ENCODE data around the gene ZFYVE1. TPM values are rescaled to one million over a fixed set of nuclear protein-coding genes. Genes with fewer than 3 reads are reported as not detected.
"Not testable (repeated sequence)": the region's sequence is repeated elsewhere in the genome, so short reads cannot be mapped to it uniquely, and the experiment has no call there.

The ZFYVE1 gene
- total and polyA plus RNA-seq, 12 donors = 4.9 to 19.5 (median 13.8) TPM

- WGBS, 2 donors = 70 to 91% methylated on average over 2 of the region's 2 CpGs
- ATAC-seq = no peak
- peaks cover 0 to 16% (median 5%) of the 10 kb centered on the region in 9 donors for H3K4me1 ChIP-seq
- no peak overlapping the region for H3K27ac ChIP-seq
- H3K36me3 ChIP-seq = peaks cover 0 to 82% (median 9%) of the 10 kb centered on the region in 9 donors
- H3K27me3 ChIP-seq = no peaks in the 10 kb centered on the region
- TF ChIP-seq, protein P1, sequence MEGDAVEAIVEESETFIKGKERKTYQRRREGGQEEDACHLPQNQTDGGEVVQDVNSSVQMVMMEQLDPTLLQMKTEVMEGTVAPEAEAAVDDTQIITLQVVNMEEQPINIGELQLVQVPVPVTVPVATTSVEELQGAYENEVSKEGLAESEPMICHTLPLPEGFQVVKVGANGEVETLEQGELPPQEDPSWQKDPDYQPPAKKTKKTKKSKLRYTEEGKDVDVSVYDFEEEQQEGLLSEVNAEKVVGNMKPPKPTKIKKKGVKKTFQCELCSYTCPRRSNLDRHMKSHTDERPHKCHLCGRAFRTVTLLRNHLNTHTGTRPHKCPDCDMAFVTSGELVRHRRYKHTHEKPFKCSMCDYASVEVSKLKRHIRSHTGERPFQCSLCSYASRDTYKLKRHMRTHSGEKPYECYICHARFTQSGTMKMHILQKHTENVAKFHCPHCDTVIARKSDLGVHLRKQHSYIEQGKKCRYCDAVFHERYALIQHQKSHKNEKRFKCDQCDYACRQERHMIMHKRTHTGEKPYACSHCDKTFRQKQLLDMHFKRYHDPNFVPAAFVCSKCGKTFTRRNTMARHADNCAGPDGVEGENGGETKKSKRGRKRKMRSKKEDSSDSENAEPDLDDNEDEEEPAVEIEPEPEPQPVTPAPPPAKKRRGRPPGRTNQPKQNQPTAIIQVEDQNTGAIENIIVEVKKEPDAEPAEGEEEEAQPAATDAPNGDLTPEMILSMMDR (IDR thresholded peaks at IDR 0.05) = no peak
- no peak overlapping the region for H3K4me3 ChIP-seq
- intact Hi-C loops (cut with DNase I) = no loop called here
- no peak for DNase-seq
- H3K9me3 ChIP-seq = no peaks in the 10 kb centered on the region
These were observed 12.8 kb downstream of the ZFYVE1 start for GRCh38 chr14:73014105-73014504.

GRCh38 chr14:73011189-73011588 lies 15.7 kb downstream of the ZFYVE1 start:
- H3K9me3 ChIP-seq; H3K27ac ChIP-seq; ATAC-seq; intact Hi-C loops (cut with DNase I); H3K4me3 ChIP-seq; H3K27me3 ChIP-seq; DNase-seq: not testable (repeated sequence)
- WGBS, 2 donors = 93 to 94% methylated on average over 7 of the region's 7 CpGs
- H3K4me1 ChIP-seq = peaks cover 0 to 31% (median 20%) of the 10 kb centered on the region in 9 donors
- H3K36me3 ChIP-seq = peaks cover 0 to 64% (median 7%) of the 10 kb centered on the region in 9 donors

- ATAC-seq (peak in 5 of 8 donors; percentile 34 to 76 (median 51)), DNase-seq (peak in 1 of 2 donors; percentile 14)
- Histone ChIP-seq H3K27me3 (no peaks in the 10 kb centered on the region), H3K4me3 (no peak overlapping the region), H3K9me3 (no peaks in the 10 kb centered on the region), H3K27ac (peak overlapping the region in 4 of 10 donors; percentile 7 to 49 (median 26)), H3K36me3 (peaks cover 0 to 55% (median 4%) of the 10 kb centered on the region in 9 donors), H3K4me1 (peaks cover 0 to 41% (median 20%) of the 10 kb centered on the region in 9 donors)
- intact Hi-C loops (cut with DNase I) = no loop called here
- 59 to 78% methylated on average over 1 of the region's 1 CpG for WGBS, 2 donors
- TF ChIP-seq, protein P1 (IDR thresholded peaks at IDR 0.05) = no peak
These were observed 18.4 kb downstream of the ZFYVE1 start for GRCh38 chr14:73008501-73008900.

DNA sequence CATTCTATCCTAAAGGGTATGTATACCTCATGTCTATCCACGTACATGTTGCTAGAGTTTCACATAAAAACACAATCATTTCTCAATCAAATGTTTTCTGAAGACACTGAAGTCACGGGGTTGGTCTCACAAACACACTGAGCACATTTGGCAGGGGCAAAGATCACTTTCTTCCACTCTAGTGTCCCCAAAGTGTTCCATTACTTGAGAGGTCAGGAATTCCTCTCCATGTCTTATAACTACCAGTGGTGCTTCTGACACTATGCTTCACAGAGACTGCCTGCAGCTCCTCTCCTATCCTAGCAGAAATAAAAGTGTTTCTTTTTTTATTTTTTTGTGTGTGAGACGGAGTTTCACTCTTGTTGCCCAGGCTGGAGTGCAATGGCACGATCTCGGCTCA lies 19.1 kb downstream of the ZFYVE1 start:
- no peaks in the 10 kb centered on the region for H3K27me3 ChIP-seq
- peak overlapping the region in 3 of 10 donors; percentile 7 to 49 (median 35) for H3K27ac ChIP-seq
- 85 to 88% methylated on average over 5 of the region's 5 CpGs for WGBS, 2 donors
- H3K4me1 ChIP-seq = peaks cover 0 to 47% (median 20%) of the 10 kb centered on the region in 9 donors
- H3K9me3 ChIP-seq = no peaks in the 10 kb centered on the region
- intact Hi-C loops (cut with DNase I) = no loop called here
- DNase-seq = no peak
- TF ChIP-seq, protein P1 (IDR thresholded peaks at IDR 0.05) = no peak
- ATAC-seq = no peak
- peaks cover 0 to 56% (median 4%) of the 10 kb centered on the region in 9 donors for H3K36me3 ChIP-seq
- no peak overlapping the region for H3K4me3 ChIP-seq

- Histone ChIP-seq H3K4me1 (peaks cover 0 to 47% (median 23%) of the 10 kb centered on the region in 9 donors), H3K36me3 (peaks cover 0 to 45% (median 3%) of the 10 kb centered on the region in 9 donors)
- H3K4me3 ChIP-seq; H3K9me3 ChIP-seq; H3K27ac ChIP-seq; H3K27me3 ChIP-seq; intact Hi-C loops (cut with DNase I); DNase-seq; ATAC-seq: not testable (repeated sequence)
- 77 to 87% methylated on average over 9 of the region's 9 CpGs for WGBS, 2 donors
These were observed 22.3 kb downstream of the ZFYVE1 start for GRCh38 chr14:73004641-73005040.
